ENCODE data around the gene FUBP3. TPM values are rescaled to one million over a fixed set of nuclear protein-coding genes. Genes with fewer than 3 reads are reported as not detected.

Gene FUBP3
- total and polyA plus RNA-seq, 2 experiments from 2014 or later: 42.5 to 74.8 TPM

DNA sequence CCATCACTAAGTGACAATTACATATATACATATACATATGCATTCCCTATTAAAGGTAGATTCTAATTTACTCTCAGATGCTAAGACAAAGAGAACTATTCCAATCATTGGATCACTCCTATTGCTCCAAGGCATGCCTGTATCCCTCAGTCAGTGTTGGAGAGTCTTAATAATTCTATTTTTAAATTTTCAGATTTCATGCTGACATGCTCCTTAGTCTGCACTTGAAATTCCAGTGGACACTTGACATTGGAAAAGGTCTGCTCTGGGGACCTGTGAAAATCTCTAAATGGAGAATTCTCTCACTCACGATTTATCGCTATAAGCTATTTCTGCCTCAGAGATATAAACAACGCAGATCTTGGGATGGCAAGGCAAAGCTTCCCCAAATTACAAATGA lies 3.9 kb upstream of the FUBP3 start:
- no peak overlapping the region for H3K4me3 Mint-ChIP-seq
- DNase-seq (ENCODE audit: low spot score): no peak

More for the DNA sequence above, 3.9 kb upstream of the FUBP3 start:
- Histone ChIP-seq H3K27me3 (ENCODE audit: insufficient read depth) (no peaks in the 10 kb centered on the region), H3F3A (replicated peaks; ENCODE audit: low read depth) (no peaks in the 10 kb centered on the region), H3K36me3 (ENCODE audit: insufficient read depth) (no peaks in the 10 kb centered on the region), H3K4me2 (no peak overlapping the region), H3K4me3 (no peak overlapping the region), H3K9me2 (ENCODE audit: insufficient read depth) (no peaks in the 10 kb centered on the region), H4K20me1 (replicated peaks; ENCODE audit: insufficient read depth) (peaks cover 6% of the 10 kb centered on the region), H3K4me1 (ENCODE audit: insufficient read depth) (peaks cover 4% of the 10 kb centered on the region; the same call in 1 of the 2 replicates), H3K27ac (ENCODE audit: low read depth) (no peak overlapping the region), H3K79me2 (replicated peaks; ENCODE audit: insufficient read depth) (peaks cover 16% of the 10 kb centered on the region), H2AFZ (no peak overlapping the region)
- TF ChIP-seq CREB1 (CRISPR knock-in tag; IDR thresholded peaks at IDR 0.05; ENCODE audit: low read depth) (no peak), STAT1 (IDR thresholded peaks at IDR 0.05; ENCODE audit: unreplicated experiment) (no peak), ZNF331 (CRISPR knock-in tag; IDR thresholded peaks at IDR 0.05; ENCODE audit: low read depth) (no peak), JUNB (IDR thresholded peaks at IDR 0.05; ENCODE audit: unreplicated experiment) (no peak), ZNF114 (CRISPR knock-in tag; IDR thresholded peaks at IDR 0.05) (no peak), EZH2 (IDR thresholded peaks at IDR 0.05; ENCODE audit: low read depth, unreplicated experiment) (no peak), ETS1 (IDR thresholded peaks at IDR 0.05) (no peak), POLR2AphosphoS5 (IDR thresholded peaks at IDR 0.05; ENCODE audit: low read depth) (no peak), EZH2phosphoT487 (IDR thresholded peaks at IDR 0.05; ENCODE audit: unreplicated experiment) (no peak), NANOG (IDR thresholded peaks at IDR 0.05; ENCODE audit: borderline replicate concordance) (no peak)
- TF ChIP-seq, protein P1, sequence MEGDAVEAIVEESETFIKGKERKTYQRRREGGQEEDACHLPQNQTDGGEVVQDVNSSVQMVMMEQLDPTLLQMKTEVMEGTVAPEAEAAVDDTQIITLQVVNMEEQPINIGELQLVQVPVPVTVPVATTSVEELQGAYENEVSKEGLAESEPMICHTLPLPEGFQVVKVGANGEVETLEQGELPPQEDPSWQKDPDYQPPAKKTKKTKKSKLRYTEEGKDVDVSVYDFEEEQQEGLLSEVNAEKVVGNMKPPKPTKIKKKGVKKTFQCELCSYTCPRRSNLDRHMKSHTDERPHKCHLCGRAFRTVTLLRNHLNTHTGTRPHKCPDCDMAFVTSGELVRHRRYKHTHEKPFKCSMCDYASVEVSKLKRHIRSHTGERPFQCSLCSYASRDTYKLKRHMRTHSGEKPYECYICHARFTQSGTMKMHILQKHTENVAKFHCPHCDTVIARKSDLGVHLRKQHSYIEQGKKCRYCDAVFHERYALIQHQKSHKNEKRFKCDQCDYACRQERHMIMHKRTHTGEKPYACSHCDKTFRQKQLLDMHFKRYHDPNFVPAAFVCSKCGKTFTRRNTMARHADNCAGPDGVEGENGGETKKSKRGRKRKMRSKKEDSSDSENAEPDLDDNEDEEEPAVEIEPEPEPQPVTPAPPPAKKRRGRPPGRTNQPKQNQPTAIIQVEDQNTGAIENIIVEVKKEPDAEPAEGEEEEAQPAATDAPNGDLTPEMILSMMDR (conservative IDR thresholded peaks at IDR 0.05; ENCODE audit: low read depth in 2 of 2): no peak
- TF ChIP-seq, protein P2, sequence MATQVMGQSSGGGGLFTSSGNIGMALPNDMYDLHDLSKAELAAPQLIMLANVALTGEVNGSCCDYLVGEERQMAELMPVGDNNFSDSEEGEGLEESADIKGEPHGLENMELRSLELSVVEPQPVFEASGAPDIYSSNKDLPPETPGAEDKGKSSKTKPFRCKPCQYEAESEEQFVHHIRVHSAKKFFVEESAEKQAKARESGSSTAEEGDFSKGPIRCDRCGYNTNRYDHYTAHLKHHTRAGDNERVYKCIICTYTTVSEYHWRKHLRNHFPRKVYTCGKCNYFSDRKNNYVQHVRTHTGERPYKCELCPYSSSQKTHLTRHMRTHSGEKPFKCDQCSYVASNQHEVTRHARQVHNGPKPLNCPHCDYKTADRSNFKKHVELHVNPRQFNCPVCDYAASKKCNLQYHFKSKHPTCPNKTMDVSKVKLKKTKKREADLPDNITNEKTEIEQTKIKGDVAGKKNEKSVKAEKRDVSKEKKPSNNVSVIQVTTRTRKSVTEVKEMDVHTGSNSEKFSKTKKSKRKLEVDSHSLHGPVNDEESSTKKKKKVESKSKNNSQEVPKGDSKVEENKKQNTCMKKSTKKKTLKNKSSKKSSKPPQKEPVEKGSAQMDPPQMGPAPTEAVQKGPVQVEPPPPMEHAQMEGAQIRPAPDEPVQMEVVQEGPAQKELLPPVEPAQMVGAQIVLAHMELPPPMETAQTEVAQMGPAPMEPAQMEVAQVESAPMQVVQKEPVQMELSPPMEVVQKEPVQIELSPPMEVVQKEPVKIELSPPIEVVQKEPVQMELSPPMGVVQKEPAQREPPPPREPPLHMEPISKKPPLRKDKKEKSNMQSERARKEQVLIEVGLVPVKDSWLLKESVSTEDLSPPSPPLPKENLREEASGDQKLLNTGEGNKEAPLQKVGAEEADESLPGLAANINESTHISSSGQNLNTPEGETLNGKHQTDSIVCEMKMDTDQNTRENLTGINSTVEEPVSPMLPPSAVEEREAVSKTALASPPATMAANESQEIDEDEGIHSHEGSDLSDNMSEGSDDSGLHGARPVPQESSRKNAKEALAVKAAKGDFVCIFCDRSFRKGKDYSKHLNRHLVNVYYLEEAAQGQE (IDR thresholded peaks at IDR 0.05; ENCODE audit: unreplicated experiment): no peak
- TF ChIP-seq, protein P3, sequence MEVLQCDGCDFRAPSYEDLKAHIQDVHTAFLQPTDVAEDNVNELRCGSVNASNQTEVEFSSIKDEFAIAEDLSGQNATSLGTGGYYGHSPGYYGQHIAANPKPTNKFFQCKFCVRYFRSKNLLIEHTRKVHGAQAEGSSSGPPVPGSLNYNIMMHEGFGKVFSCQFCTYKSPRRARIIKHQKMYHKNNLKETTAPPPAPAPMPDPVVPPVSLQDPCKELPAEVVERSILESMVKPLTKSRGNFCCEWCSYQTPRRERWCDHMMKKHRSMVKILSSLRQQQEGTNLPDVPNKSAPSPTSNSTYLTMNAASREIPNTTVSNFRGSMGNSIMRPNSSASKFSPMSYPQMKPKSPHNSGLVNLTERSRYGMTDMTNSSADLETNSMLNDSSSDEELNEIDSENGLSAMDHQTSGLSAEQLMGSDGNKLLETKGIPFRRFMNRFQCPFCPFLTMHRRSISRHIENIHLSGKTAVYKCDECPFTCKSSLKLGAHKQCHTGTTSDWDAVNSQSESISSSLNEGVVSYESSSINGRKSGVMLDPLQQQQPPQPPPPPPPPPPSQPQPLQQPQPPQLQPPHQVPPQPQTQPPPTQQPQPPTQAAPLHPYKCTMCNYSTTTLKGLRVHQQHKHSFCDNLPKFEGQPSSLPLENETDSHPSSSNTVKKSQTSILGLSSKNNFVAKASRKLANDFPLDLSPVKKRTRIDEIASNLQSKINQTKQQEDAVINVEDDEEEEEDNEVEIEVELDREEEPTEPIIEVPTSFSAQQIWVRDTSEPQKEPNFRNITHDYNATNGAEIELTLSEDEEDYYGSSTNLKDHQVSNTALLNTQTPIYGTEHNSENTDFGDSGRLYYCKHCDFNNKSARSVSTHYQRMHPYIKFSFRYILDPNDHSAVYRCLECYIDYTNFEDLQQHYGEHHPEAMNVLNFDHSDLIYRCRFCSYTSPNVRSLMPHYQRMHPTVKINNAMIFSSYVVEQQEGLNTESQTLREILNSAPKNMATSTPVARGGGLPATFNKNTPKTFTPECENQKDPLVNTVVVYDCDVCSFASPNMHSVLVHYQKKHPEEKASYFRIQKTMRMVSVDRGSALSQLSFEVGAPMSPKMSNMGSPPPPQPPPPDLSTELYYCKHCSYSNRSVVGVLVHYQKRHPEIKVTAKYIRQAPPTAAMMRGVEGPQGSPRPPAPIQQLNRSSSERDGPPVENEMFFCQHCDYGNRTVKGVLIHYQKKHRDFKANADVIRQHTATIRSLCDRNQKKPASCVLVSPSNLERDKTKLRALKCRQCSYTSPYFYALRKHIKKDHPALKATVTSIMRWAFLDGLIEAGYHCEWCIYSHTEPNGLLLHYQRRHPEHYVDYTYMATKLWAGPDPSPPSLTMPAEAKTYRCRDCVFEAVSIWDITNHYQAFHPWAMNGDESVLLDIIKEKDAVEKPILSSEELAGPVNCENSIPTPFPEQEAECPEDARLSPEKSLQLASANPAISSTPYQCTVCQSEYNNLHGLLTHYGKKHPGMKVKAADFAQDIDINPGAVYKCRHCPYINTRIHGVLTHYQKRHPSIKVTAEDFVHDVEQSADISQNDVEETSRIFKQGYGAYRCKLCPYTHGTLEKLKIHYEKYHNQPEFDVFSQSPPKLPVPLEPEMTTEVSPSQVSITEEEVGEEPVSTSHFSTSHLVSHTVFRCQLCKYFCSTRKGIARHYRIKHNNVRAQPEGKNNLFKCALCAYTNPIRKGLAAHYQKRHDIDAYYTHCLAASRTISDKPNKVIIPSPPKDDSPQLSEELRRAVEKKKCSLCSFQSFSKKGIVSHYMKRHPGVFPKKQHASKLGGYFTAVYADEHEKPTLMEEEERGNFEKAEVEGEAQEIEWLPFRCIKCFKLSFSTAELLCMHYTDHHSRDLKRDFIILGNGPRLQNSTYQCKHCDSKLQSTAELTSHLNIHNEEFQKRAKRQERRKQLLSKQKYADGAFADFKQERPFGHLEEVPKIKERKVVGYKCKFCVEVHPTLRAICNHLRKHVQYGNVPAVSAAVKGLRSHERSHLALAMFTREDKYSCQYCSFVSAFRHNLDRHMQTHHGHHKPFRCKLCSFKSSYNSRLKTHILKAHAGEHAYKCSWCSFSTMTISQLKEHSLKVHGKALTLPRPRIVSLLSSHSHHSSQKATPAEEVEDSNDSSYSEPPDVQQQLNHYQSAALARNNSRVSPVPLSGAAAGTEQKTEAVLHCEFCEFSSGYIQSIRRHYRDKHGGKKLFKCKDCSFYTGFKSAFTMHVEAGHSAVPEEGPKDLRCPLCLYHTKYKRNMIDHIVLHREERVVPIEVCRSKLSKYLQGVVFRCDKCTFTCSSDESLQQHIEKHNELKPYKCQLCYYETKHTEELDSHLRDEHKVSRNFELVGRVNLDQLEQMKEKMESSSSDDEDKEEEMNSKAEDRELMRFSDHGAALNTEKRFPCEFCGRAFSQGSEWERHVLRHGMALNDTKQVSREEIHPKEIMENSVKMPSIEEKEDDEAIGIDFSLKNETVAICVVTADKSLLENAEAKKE (CRISPR knock-in tag; IDR thresholded peaks at IDR 0.05): no peak
- ATAC-seq: no peak
- peaks cover 10% of the 10 kb centered on the region for H3K4me1 Mint-ChIP-seq
- H3K36me3 Mint-ChIP-seq (ENCODE audit: low read depth): peaks cover 3% of the 10 kb centered on the region; the same call in 1 of the 3 replicates
- no peak overlapping the region for H3K27ac Mint-ChIP-seq
- peaks cover 5% of the 10 kb centered on the region for H3K27me3 Mint-ChIP-seq (ENCODE audit: insufficient read depth, low read depth, poor library complexity)
- H3K9me3 Mint-ChIP-seq: no peaks in the 10 kb centered on the region
